ENCODE data around the gene MMP15. TPM values are rescaled to one million over a fixed set of nuclear protein-coding genes. Genes with fewer than 3 reads are reported as not detected.
A peak's percentile ranks its signal among the peaks of the same experiment; 100 is the strongest.

The MMP15 gene
- total RNA-seq, 4 donors from 2014 or later: under 0.01 to 12.5 (median 2.6) TPM

DNA sequence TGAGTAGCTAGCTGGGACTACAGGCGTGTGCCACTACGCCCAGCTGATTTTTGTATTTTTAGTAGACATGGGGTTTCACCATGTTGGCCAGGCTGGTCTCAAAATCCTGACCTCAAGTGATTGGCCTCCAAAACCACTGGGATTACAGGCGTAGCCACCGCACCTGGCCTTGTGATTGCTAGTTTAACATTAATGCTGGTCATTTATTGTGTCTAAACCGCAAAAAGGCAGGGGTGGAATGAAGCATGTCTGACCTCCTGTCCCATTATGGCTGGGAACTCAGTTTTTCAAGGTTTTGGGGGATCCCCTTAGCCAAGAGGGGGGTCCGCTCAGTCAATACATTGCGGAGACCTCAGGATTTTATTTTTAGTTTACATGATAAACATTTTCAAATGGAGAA, 43.9 kb upstream of the MMP15 start:
- no peak for DNase-seq
- no peak overlapping the region for H3K4me3 ChIP-seq
- no peaks in the 10 kb centered on the region for H3K9me3 ChIP-seq
- H3K27me3 ChIP-seq: no peaks in the 10 kb centered on the region
- H3K27ac ChIP-seq: no peak overlapping the region
- no peaks in the 10 kb centered on the region for H3K36me3 ChIP-seq
- TF ChIP-seq POLR2A (IDR thresholded peaks at IDR 0.05): no peak
- TF ChIP-seq, protein P1, sequence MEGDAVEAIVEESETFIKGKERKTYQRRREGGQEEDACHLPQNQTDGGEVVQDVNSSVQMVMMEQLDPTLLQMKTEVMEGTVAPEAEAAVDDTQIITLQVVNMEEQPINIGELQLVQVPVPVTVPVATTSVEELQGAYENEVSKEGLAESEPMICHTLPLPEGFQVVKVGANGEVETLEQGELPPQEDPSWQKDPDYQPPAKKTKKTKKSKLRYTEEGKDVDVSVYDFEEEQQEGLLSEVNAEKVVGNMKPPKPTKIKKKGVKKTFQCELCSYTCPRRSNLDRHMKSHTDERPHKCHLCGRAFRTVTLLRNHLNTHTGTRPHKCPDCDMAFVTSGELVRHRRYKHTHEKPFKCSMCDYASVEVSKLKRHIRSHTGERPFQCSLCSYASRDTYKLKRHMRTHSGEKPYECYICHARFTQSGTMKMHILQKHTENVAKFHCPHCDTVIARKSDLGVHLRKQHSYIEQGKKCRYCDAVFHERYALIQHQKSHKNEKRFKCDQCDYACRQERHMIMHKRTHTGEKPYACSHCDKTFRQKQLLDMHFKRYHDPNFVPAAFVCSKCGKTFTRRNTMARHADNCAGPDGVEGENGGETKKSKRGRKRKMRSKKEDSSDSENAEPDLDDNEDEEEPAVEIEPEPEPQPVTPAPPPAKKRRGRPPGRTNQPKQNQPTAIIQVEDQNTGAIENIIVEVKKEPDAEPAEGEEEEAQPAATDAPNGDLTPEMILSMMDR (IDR thresholded peaks at IDR 0.05): no peak
- intact Hi-C loops (cut with DNase I; ENCODE audit: low total_unique reads): no loop called here
- H3K4me1 ChIP-seq: peaks cover 0 to 5% of the 10 kb centered on the region in 2 donors

DNA sequence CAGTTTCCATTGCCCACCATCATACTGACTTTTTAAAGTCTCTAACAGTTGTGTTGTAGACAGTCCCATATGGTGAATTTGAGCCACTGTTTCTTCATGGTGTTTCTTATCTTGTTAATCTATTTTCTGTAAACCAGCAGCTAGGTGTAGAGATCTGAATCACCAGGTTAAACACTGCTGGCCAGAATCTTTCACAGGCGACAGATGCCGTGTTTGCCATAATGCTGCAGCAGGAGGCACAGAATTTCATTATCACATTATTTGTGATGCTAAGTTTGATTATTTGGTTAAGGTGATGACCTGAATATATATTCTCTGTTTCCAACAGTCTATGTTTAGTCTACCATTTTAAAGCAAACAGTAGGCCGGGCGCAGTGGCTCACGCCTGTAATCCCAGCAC, 43.2 kb upstream of the MMP15 start:
- H3K36me3 ChIP-seq: no peaks in the 10 kb centered on the region
- peaks cover 0 to 5% of the 10 kb centered on the region in 2 donors for H3K4me1 ChIP-seq
- H3K27me3 ChIP-seq: no peaks in the 10 kb centered on the region
- H3K9me3 ChIP-seq: no peaks in the 10 kb centered on the region
- H3K27ac ChIP-seq: no peak overlapping the region
- no peak for DNase-seq
- TF ChIP-seq, protein P1 (IDR thresholded peaks at IDR 0.05): no peak
- no peak for TF ChIP-seq POLR2A (IDR thresholded peaks at IDR 0.05)
- intact Hi-C loops (cut with DNase I; ENCODE audit: low total_unique reads): no loop called here
- H3K4me3 ChIP-seq: no peak overlapping the region

DNA sequence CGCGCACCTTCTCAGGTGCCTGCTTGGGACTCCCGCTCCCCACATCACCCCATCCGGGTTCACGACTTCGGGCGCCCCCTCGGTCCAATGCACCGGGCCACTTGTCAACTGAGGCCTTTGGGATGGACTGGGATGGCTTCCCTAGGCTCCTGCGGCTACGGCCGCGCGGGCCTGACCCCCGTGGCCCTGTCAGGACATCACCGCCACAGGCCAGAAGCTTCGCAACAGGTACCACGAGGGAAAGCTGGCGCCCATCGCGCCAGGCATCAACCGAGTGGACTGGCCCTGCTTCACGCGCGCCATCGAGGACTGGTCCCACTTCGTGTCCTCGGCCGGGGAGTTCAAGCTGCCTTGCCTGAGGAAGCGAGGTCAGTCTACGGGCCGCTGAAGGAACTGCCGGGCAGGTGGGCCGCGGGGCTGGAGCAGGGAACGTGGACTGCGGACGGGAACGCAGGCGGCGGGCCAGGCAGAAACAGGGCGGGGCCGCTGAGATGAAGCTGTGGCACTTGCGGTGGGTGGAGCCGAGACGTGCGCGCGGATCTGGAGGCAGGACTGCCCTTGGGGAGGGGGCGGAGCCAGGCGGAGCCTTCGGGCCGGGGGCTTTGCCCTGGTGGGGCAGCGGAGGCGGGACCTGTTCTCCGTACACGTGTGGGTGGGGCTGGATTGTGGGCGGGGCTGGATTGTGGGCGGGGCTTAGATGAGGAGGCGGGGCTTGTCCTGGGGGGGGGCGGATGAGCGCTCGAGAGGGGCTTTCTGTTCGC, 40.9 kb upstream of the MMP15 start:
- Histone ChIP-seq H3K27me3 (no peaks in the 10 kb centered on the region), H3K27ac (peak overlapping the region in 1 of 2 donors; percentile 91), H3K4me1 (peaks cover 0 to 5% of the 10 kb centered on the region in 2 donors), H3K9me3 (no peaks in the 10 kb centered on the region), H3K4me3 (peak overlapping the region; percentile 38 to 69), H3K36me3 (no peaks in the 10 kb centered on the region)
- peak; percentile 88 to 93 for DNase-seq
- intact Hi-C loops (cut with DNase I; ENCODE audit: low total_unique reads): no loop called here
- no peak for TF ChIP-seq POLR2A (IDR thresholded peaks at IDR 0.05)
- TF ChIP-seq, protein P1 (IDR thresholded peaks at IDR 0.05): no peak

DNA sequence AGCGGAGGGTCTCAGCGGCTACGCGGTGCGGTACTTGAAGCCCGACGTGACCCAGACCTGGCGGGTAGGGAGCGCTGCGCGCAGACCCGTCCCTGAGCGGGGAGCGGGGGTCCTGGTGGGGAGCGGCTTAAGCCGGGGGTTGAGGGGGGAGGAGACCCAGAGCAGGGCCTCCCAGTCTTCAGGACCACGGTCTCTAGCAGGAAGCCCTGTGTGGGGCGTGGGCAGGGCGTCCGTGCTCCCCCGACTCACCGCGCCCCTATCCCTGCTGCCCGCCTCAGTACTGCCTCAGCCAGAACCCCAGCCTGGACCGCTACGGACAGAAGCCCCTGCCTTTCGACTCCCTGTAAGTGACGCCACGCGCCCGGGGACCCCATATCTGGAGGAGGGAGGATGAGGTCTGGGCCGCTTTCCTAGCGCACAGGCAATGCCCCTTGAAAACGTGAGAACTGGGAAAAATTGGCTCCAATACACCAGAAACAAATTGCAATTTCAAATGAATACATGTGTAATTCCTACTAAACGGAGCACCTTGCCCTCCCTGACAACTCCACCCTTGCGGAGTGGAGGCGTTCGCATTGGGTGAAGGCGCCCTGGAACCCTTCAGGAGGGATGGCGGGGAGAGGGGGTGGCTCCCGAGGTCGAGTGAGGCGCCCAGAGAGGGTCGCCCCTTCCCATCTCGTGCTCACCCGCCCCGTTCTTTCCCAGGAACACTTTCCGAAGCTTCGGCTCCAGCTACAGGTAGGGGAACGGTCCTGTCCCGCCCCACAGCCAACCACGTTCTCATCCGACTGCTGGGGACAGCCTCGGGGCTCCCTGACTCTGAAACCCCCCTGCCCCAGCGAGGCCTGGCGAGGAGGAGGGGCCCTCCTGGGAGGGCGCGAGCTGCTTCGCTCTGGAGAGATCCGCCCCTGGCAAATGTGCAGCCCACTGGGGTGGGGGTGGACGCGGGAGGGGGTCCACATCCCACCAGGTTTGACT, 40.1 kb upstream of the MMP15 start:
- Histone ChIP-seq H3K4me1 (peaks cover 0 to 5% of the 10 kb centered on the region in 2 donors), H3K4me3 (peak overlapping the region; percentile 38 to 69), H3K9me3 (no peaks in the 10 kb centered on the region), H3K36me3 (no peaks in the 10 kb centered on the region), H3K27me3 (no peaks in the 10 kb centered on the region), H3K27ac (peak overlapping the region in 1 of 2 donors; percentile 91)
- DNase-seq: peak in 1 of 2 donors; percentile 42
- intact Hi-C loops (cut with DNase I; ENCODE audit: low total_unique reads): no loop called here
- peak in 1 of 2 donors; percentile 16 for TF ChIP-seq POLR2A (IDR thresholded peaks at IDR 0.05)
- TF ChIP-seq, protein P1 (IDR thresholded peaks at IDR 0.05): no peak

Measured in uterus (tissue), 4 donors.